ENCODE data around the gene LSM14B. TPM values are rescaled to one million over a fixed set of nuclear protein-coding genes. Genes with fewer than 3 reads are reported as not detected.

Gene LSM14B
- total and polyA plus RNA-seq, 4 donors, result 14.5 to 29.5 (median 19.9) TPM

GRCh38 chr20:62141043-62141396 is 18.7 kb downstream of the LSM14B start:
- Histone ChIP-seq H3K4me1 (ENCODE audit: control insufficient read depth in 1 of 2, insufficient read depth in 2 of 2, low read length in 2 of 2) (no peaks in the 10 kb centered on the region), H3K36me3 (ENCODE audit: control insufficient read depth in 1 of 2, insufficient read depth in 2 of 2, low read length in 1 of 2) (peaks cover 0 to 16% of the 10 kb centered on the region in 2 donors), H3K27ac (ENCODE audit: low read depth in 1 of 2, low read length in 2 of 2) (no peak overlapping the region), H3K27me3 (ENCODE audit: control insufficient read depth in 1 of 2, insufficient read depth in 2 of 2, low read length in 1 of 2) (no peaks in the 10 kb centered on the region), H3K4me3 (ENCODE audit: low read length in 2 of 2) (no peak overlapping the region), H3K9me3 (ENCODE audit: control insufficient read depth, low read length) (no peaks in the 10 kb centered on the region)
- intact Hi-C loops (cut with DNase I), result loop anchor here in 1 of 2 donors (5.0 kb wide), 1 partner anchor 41 kb away; the partner anchor contains the start of gene MTG2
- 72 to 80% methylated on average over 7 of the region's 7 CpGs for WGBS, 2 donors
- ATAC-seq (ENCODE audit: low FRiP score) (no peak), DNase-seq (no peak)

- Histone ChIP-seq H3K36me3 (ENCODE audit: control insufficient read depth in 1 of 2, insufficient read depth in 2 of 2, low read length in 1 of 2) (peaks cover 0 to 16% of the 10 kb centered on the region in 2 donors), H3K27me3 (ENCODE audit: control insufficient read depth in 1 of 2, insufficient read depth in 2 of 2, low read length in 1 of 2) (no peaks in the 10 kb centered on the region), H3K4me3 (ENCODE audit: low read length in 2 of 2) (peak overlapping the region; percentile 96 to 98), H3K9me3 (ENCODE audit: control insufficient read depth, low read length) (no peaks in the 10 kb centered on the region), H3K4me1 (ENCODE audit: control insufficient read depth in 1 of 2, insufficient read depth in 2 of 2, low read length in 2 of 2) (no peaks in the 10 kb centered on the region), H3K27ac (ENCODE audit: low read depth in 1 of 2, low read length in 2 of 2) (no peak overlapping the region)
- DNase-seq (no peak), ATAC-seq (ENCODE audit: low FRiP score) (no peak)
- intact Hi-C loops (cut with DNase I), result loop anchor here in 1 of 2 donors (5.0 kb wide), 1 partner anchor 41 kb away; the partner anchor contains the start of gene MTG2
- WGBS, 2 donors, result 21 to 25% methylated on average over 14 of the region's 14 CpGs
Observed at GRCh38 chr20:62141397-62142251, 19.3 kb downstream of the LSM14B start.

- peak; percentile 27 for ATAC-seq (ENCODE audit: low FRiP score)
- intact Hi-C loops (cut with DNase I), result loop anchor here in 1 of 2 donors (5.0 kb wide), 1 partner anchor 40 kb away; the partner anchor contains the start of gene MTG2
- WGBS, 2 donors, result 0% methylated on average over 52 to 71 of the region's 71 CpGs
Observed at GRCh38 chr20:62142252-62143080, 20.2 kb downstream of the LSM14B start.

DNA sequence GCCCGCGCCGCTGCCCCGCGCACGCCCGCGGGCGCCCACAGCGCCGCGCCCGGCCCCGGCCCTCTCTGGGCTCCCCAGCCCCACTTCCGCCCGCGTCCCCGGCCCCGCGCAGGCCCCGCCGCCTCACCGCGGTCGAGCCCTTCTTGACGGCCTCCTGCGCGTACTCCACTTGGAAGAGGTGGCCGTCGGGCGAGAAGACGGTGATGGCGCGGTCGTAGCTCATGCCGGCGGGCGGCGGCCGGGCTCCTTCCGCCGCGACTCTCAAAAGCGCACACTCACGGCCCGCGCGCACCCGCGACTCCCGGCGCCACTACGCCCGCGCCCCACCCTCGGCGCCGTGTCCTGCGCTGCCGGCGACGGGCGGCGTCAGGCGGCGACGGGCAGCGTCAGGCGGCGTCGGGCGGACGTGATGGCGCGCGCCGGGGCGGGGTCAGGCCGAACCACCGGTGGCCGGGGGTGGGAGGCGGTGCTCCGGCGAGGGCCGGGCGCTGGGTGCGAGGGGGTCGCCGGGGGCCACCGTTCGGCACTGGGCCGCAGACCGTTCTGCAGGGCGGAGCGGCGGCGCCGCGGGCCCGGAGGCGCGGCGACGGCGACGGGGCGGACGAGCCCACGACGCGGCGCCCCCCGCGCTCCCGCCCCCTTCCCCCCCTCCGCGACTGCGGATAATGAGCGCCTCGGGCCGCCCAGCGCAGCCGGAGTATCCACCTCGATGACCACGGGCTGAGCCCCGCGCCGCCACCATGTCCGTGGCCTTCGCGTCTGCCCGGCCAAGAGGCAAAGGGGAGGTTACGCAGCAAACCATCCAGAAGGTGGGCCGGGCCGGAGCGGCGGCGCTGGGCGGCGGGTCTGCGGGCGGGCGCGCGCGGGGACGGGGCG is 21.0 kb downstream of the LSM14B start, which contains the start of the genes PSMA7 and SS18L1:
Gene PSMA7 (minus strand): TSS at position 314 of the 876 bp plus-strand sequence. CDS start 91 bp downstream, at position 223.
Gene SS18L1 (plus strand): TSS at position 689 of the 876 bp plus-strand sequence. CDS start 52 bp downstream, at position 741.
- ATAC-seq (ENCODE audit: low FRiP score), result peak; percentile 94
- peak; percentile 92 to 95 for DNase-seq
- intact Hi-C loops (cut with DNase I), result loop anchor here in 1 of 2 donors (5.0 kb wide), 1 partner anchor 39 kb away; the partner anchor contains the start of gene MTG2
- no peaks in the 10 kb centered on the region for H3K9me3 ChIP-seq (ENCODE audit: control insufficient read depth, low read length)
- WGBS, 2 donors, result 1% methylated on average over 82 to 148 of the region's 148 CpGs
- H3K36me3 ChIP-seq (ENCODE audit: control insufficient read depth in 1 of 2, insufficient read depth in 2 of 2, low read length in 1 of 2), result peaks cover 0 to 8% of the 10 kb centered on the region in 2 donors
- peak within 1 kb of the TSS; percentile 84 to 93 for H3K27ac ChIP-seq (ENCODE audit: low read depth in 1 of 2, low read length in 2 of 2)
- no peaks in the 10 kb centered on the region for H3K4me1 ChIP-seq (ENCODE audit: control insufficient read depth in 1 of 2, insufficient read depth in 2 of 2, low read length in 2 of 2)
- no peaks in the 10 kb centered on the region for H3K27me3 ChIP-seq (ENCODE audit: control insufficient read depth in 1 of 2, insufficient read depth in 2 of 2, low read length in 1 of 2)
- H3K4me3 ChIP-seq (ENCODE audit: low read length in 2 of 2), result peak within 1 kb of the TSS; percentile 96 to 98

More at GRCh38 chr20:62142252-62143080, 20.2 kb downstream of the LSM14B start:
- Histone ChIP-seq H3K36me3 (ENCODE audit: control insufficient read depth in 1 of 2, insufficient read depth in 2 of 2, low read length in 1 of 2) (peaks cover 0 to 16% of the 10 kb centered on the region in 2 donors), H3K9me3 (ENCODE audit: control insufficient read depth, low read length) (no peaks in the 10 kb centered on the region), H3K27me3 (ENCODE audit: control insufficient read depth in 1 of 2, insufficient read depth in 2 of 2, low read length in 1 of 2) (no peaks in the 10 kb centered on the region), H3K27ac (ENCODE audit: low read depth in 1 of 2, low read length in 2 of 2) (peak overlapping the region; percentile 41 to 93), H3K4me3 (ENCODE audit: low read length in 2 of 2) (peak overlapping the region; percentile 96 to 98), H3K4me1 (ENCODE audit: control insufficient read depth in 1 of 2, insufficient read depth in 2 of 2, low read length in 2 of 2) (no peaks in the 10 kb centered on the region)
- DNase-seq, result no peak

- no peaks in the 10 kb centered on the region for H3K9me3 ChIP-seq (ENCODE audit: control insufficient read depth, low read length)
- H3K27me3 ChIP-seq (ENCODE audit: control insufficient read depth in 1 of 2, insufficient read depth in 2 of 2, low read length in 1 of 2), result no peaks in the 10 kb centered on the region
- ATAC-seq (ENCODE audit: low FRiP score) (no peak), DNase-seq (peak; percentile 77 to 91)
- no peaks in the 10 kb centered on the region for H3K4me1 ChIP-seq (ENCODE audit: control insufficient read depth in 1 of 2, insufficient read depth in 2 of 2, low read length in 2 of 2)
- peaks cover 0 to 6% of the 10 kb centered on the region in 2 donors for H3K36me3 ChIP-seq (ENCODE audit: control insufficient read depth in 1 of 2, insufficient read depth in 2 of 2, low read length in 1 of 2)
- intact Hi-C loops (cut with DNase I), result loop anchor here in 1 of 2 donors (2.0 to 5.0 kb wide), 2 partner anchors 38 to 93 kb away; partner anchors contain the start of gene MTG2
- WGBS, 2 donors, result 0 to 1% methylated on average over 70 to 104 of the region's 104 CpGs
- peak overlapping the region; percentile 86 to 96 for H3K4me3 ChIP-seq (ENCODE audit: low read length in 2 of 2)
- peak overlapping the region; percentile 28 to 93 for H3K27ac ChIP-seq (ENCODE audit: low read depth in 1 of 2, low read length in 2 of 2)
Observed at GRCh38 chr20:62143957-62144825, 21.9 kb downstream of the LSM14B start.

- intact Hi-C loops (cut with DNase I), result loop anchor here in 1 of 2 donors (2.0 kb wide), 1 partner anchor 91 kb away; no protein-coding TSS in a partner anchor
- Histone ChIP-seq H3K36me3 (ENCODE audit: control insufficient read depth in 1 of 2, insufficient read depth in 2 of 2, low read length in 1 of 2) (no peaks in the 10 kb centered on the region), H3K4me1 (ENCODE audit: control insufficient read depth in 1 of 2, insufficient read depth in 2 of 2, low read length in 2 of 2) (no peaks in the 10 kb centered on the region), H3K27ac (ENCODE audit: low read depth in 1 of 2, low read length in 2 of 2) (no peak overlapping the region), H3K4me3 (ENCODE audit: low read length in 2 of 2) (no peak overlapping the region), H3K9me3 (ENCODE audit: control insufficient read depth, low read length) (no peaks in the 10 kb centered on the region), H3K27me3 (ENCODE audit: control insufficient read depth in 1 of 2, insufficient read depth in 2 of 2, low read length in 1 of 2) (no peaks in the 10 kb centered on the region)
- ATAC-seq (ENCODE audit: low FRiP score) (no peak), DNase-seq (no peak)
- 92 to 95% methylated on average over 7 of the region's 7 CpGs for WGBS, 2 donors
Observed at GRCh38 chr20:62145688-62146018, 23.4 kb downstream of the LSM14B start.

- no peak for ATAC-seq (ENCODE audit: low FRiP score)
Observed at GRCh38 chr20:62146019-62146755, 23.9 kb downstream of the LSM14B start.

More at GRCh38 chr20:62146019-62146755, 23.9 kb downstream of the LSM14B start:
- Histone ChIP-seq H3K36me3 (ENCODE audit: control insufficient read depth in 1 of 2, insufficient read depth in 2 of 2, low read length in 1 of 2) (no peaks in the 10 kb centered on the region), H3K4me3 (ENCODE audit: low read length in 2 of 2) (no peak overlapping the region), H3K4me1 (ENCODE audit: control insufficient read depth in 1 of 2, insufficient read depth in 2 of 2, low read length in 2 of 2) (no peaks in the 10 kb centered on the region), H3K9me3 (ENCODE audit: control insufficient read depth, low read length) (no peaks in the 10 kb centered on the region), H3K27ac (ENCODE audit: low read depth in 1 of 2, low read length in 2 of 2) (no peak overlapping the region), H3K27me3 (ENCODE audit: control insufficient read depth in 1 of 2, insufficient read depth in 2 of 2, low read length in 1 of 2) (no peaks in the 10 kb centered on the region)
- 93 to 96% methylated on average over 20 to 22 of the region's 22 CpGs for WGBS, 2 donors
- intact Hi-C loops (cut with DNase I), result no loop called here
- no peak for DNase-seq
